ENCODE measurements around the gene CERS1.

CERS1 gene

GRCh38 chr19:18862976-18863842 is 32.7 kb downstream of the CERS1 start:
- H3K4me1 ChIP-seq (ENCODE audit: insufficient read depth, insufficient read length), result peaks cover 16% of the 10 kb centered on the region
- H3K36me3 ChIP-seq (ENCODE audit: insufficient read depth, insufficient read length, low read length), result peaks cover 95% of the 10 kb centered on the region
- no peaks in the 10 kb centered on the region for H3K9me3 ChIP-seq (ENCODE audit: insufficient read depth, low read length)
- no peaks in the 10 kb centered on the region for H3K27me3 ChIP-seq (ENCODE audit: insufficient read depth, insufficient read length)
- no peak overlapping the region for H3K4me3 ChIP-seq (ENCODE audit: insufficient read length, low read depth)
- H3K9ac ChIP-seq (ENCODE audit: insufficient read length, low read depth), result no peak overlapping the region
- no peak for DNase-seq (ENCODE audit: low read depth, low spot score)
- TF ChIP-seq ZNF274 (IDR thresholded peaks at IDR 0.05; ENCODE audit: low read depth, low read length) (no peak), SUZ12 (IDR thresholded peaks at IDR 0.05; ENCODE audit: extremely low read depth, insufficient read depth, insufficient read length) (no peak)

GRCh38 chr19:18861917-18862316 is 34.0 kb downstream of the CERS1 start:
- no peak overlapping the region for H3K4me3 ChIP-seq (ENCODE audit: insufficient read length, low read depth)
- H3K36me3 ChIP-seq (ENCODE audit: insufficient read depth, insufficient read length, low read length), result peaks cover 95% of the 10 kb centered on the region
- no peak for DNase-seq (ENCODE audit: low read depth, low spot score)
- no peaks in the 10 kb centered on the region for H3K27me3 ChIP-seq (ENCODE audit: insufficient read depth, insufficient read length)
- TF ChIP-seq SUZ12 (IDR thresholded peaks at IDR 0.05; ENCODE audit: extremely low read depth, insufficient read depth, insufficient read length), result no peak
- no peak for TF ChIP-seq YY1 (IDR thresholded peaks at IDR 0.05; ENCODE audit: insufficient read depth, insufficient read length)
- no peak for TF ChIP-seq ZNF274 (IDR thresholded peaks at IDR 0.05; ENCODE audit: low read depth, low read length)
- H3K4me1 ChIP-seq (ENCODE audit: insufficient read depth, insufficient read length), result peaks cover 14% of the 10 kb centered on the region
- H3K9ac ChIP-seq (ENCODE audit: insufficient read length, low read depth), result no peak overlapping the region
- H3K9me3 ChIP-seq (ENCODE audit: insufficient read depth, low read length), result no peaks in the 10 kb centered on the region

GRCh38 chr19:18861235-18861634 is 34.7 kb downstream of the CERS1 start:
- no peak for TF ChIP-seq SUZ12 (IDR thresholded peaks at IDR 0.05; ENCODE audit: extremely low read depth, insufficient read depth, insufficient read length)
- Histone ChIP-seq H3K9ac (ENCODE audit: insufficient read length, low read depth) (no peak overlapping the region), H3K9me3 (ENCODE audit: insufficient read depth, low read length) (no peaks in the 10 kb centered on the region), H3K27me3 (ENCODE audit: insufficient read depth, insufficient read length) (no peaks in the 10 kb centered on the region), H3K36me3 (ENCODE audit: insufficient read depth, insufficient read length, low read length) (peaks cover 97% of the 10 kb centered on the region), H3K4me3 (ENCODE audit: insufficient read length, low read depth) (no peak overlapping the region), H3K4me1 (ENCODE audit: insufficient read depth, insufficient read length) (peaks cover 12% of the 10 kb centered on the region)
- DNase-seq (ENCODE audit: low read depth, low spot score), result no peak

- no peak for TF ChIP-seq SUZ12 (IDR thresholded peaks at IDR 0.05; ENCODE audit: extremely low read depth, insufficient read depth, insufficient read length)
- TF ChIP-seq ZNF274 (IDR thresholded peaks at IDR 0.05; ENCODE audit: low read depth, low read length), result no peak
- no peak for TF ChIP-seq YY1 (IDR thresholded peaks at IDR 0.05; ENCODE audit: insufficient read depth, insufficient read length)
- Histone ChIP-seq H3K27me3 (ENCODE audit: insufficient read depth, insufficient read length) (no peaks in the 10 kb centered on the region), H3K4me1 (ENCODE audit: insufficient read depth, insufficient read length) (peaks cover 12% of the 10 kb centered on the region), H3K36me3 (ENCODE audit: insufficient read depth, insufficient read length, low read length) (peaks cover 97% of the 10 kb centered on the region), H3K9ac (ENCODE audit: insufficient read length, low read depth) (no peak overlapping the region), H3K4me3 (ENCODE audit: insufficient read length, low read depth) (no peak overlapping the region), H3K9me3 (ENCODE audit: insufficient read depth, low read length) (no peaks in the 10 kb centered on the region)
- DNase-seq (ENCODE audit: low read depth, low spot score), result no peak
Measured at GRCh38 chr19:18860725-18861124, 35.2 kb downstream of the CERS1 start.

DNA sequence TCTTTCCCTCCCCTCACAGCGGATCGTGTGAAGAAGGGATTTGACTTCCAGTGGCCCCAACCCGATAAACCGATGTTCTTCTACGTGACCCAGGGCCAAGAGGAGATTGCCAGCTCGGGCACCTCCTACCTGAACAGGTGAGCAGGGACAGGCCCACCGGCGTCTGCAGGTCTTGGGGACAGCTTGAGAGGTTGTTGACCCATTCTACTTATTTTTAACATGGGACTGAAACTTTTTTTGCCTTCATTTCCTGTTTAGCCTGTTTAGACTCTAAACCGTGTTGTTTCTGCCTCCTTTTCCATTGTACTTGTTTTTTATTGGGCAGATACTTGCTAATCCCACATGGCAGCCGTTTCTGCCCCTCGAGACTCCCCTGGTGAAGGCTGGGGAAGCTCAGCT is 35.7 kb downstream of the CERS1 start:
- Histone ChIP-seq H3K4me1 (ENCODE audit: insufficient read depth, insufficient read length) (peaks cover 12% of the 10 kb centered on the region), H3K4me3 (ENCODE audit: insufficient read length, low read depth) (no peak overlapping the region), H3K9me3 (ENCODE audit: insufficient read depth, low read length) (no peaks in the 10 kb centered on the region), H3K9ac (ENCODE audit: insufficient read length, low read depth) (no peak overlapping the region), H3K36me3 (ENCODE audit: insufficient read depth, insufficient read length, low read length) (peaks cover 97% of the 10 kb centered on the region), H3K27me3 (ENCODE audit: insufficient read depth, insufficient read length) (no peaks in the 10 kb centered on the region)
- TF ChIP-seq ZNF274 (IDR thresholded peaks at IDR 0.05; ENCODE audit: low read depth, low read length), result no peak
- no peak for TF ChIP-seq YY1 (IDR thresholded peaks at IDR 0.05; ENCODE audit: insufficient read depth, insufficient read length)
- no peak for TF ChIP-seq SUZ12 (IDR thresholded peaks at IDR 0.05; ENCODE audit: extremely low read depth, insufficient read depth, insufficient read length)
- DNase-seq (ENCODE audit: low read depth, low spot score), result no peak

DNA sequence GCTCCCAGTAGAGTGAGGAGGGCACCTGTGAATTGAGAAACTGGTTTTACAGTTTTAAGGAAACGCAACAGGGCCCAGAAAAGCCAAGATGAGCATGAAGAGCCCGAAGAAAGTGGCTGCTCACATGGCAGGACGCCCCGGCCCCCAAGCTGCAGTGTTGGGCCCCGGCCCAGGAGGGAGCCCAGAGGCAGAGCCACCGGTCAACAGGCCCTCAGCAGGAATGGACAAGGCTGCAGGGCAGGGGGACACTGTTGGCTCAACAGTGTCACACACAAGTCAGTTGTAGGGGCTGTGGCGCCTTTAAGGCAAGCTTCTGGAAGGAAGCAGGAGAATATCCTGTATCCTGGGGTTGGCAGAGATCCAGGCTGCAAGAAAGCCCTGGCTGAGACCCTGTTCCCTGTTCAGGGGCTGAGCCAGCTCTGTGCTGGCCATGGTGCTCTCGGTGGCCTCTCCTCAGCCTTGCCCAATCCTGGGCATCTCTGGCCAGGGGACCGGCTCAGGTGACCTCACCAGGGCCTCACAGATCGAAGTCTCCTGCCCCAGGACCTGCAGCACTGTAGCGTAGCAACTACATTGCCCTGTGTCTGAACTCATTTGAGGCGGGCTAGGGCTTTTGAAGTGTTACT is 36.2 kb downstream of the CERS1 start:
- no peak for TF ChIP-seq YY1 (IDR thresholded peaks at IDR 0.05; ENCODE audit: insufficient read depth, insufficient read length)
- no peak for TF ChIP-seq SUZ12 (IDR thresholded peaks at IDR 0.05; ENCODE audit: extremely low read depth, insufficient read depth, insufficient read length)
- no peak for TF ChIP-seq ZNF274 (IDR thresholded peaks at IDR 0.05; ENCODE audit: low read depth, low read length)
- H3K36me3 ChIP-seq (ENCODE audit: insufficient read depth, insufficient read length, low read length), result peaks cover 97% of the 10 kb centered on the region
- no peak overlapping the region for H3K4me3 ChIP-seq (ENCODE audit: insufficient read length, low read depth)
- no peak for DNase-seq (ENCODE audit: low read depth, low spot score)
- peaks cover 12% of the 10 kb centered on the region for H3K4me1 ChIP-seq (ENCODE audit: insufficient read depth, insufficient read length)
- H3K9me3 ChIP-seq (ENCODE audit: insufficient read depth, low read length), result no peaks in the 10 kb centered on the region
- no peak overlapping the region for H3K9ac ChIP-seq (ENCODE audit: insufficient read length, low read depth)
- H3K27me3 ChIP-seq (ENCODE audit: insufficient read depth, insufficient read length), result no peaks in the 10 kb centered on the region

DNA sequence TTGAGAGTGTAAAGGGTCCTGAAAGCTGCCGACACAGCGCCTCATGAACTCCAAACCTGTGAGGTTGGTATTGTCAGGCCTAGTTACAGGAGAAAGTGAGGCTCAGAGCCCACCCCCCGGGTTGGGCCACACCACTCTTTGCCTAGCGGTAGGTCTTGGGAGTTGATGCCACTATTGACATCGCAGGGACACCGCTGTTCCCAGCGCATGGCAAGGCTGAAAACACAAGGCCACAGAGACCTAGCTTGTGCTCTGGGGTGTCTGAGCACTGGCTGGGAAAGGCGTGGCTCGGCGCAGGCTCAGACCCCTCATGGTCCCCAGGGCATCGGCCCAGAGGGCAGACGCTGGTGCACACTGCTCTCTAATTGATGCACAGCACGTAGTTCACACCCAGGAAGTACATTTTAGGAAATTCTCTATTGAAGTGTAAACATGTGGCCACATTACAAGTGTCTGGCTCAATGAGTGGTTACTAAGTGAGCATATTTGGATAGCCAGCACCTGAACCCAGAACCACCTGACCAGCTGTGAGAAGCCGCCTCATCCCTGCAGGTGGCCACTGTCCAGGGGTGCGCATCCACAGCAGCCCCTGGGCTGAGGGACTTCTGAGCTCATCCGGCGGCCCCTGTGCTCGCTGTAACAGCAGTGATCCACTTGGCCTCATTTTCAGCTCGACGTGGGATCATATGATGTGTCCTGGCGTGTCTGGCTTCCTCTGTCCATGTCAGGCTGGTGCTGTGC is 36.9 kb downstream of the CERS1 start:
- Histone ChIP-seq H3K27me3 (ENCODE audit: insufficient read depth, insufficient read length) (no peaks in the 10 kb centered on the region), H3K4me3 (ENCODE audit: insufficient read length, low read depth) (no peak overlapping the region), H3K4me1 (ENCODE audit: insufficient read depth, insufficient read length) (peaks cover 12% of the 10 kb centered on the region), H3K9ac (ENCODE audit: insufficient read length, low read depth) (no peak overlapping the region), H3K9me3 (ENCODE audit: insufficient read depth, low read length) (no peaks in the 10 kb centered on the region), H3K36me3 (ENCODE audit: insufficient read depth, insufficient read length, low read length) (peaks cover 100% of the 10 kb centered on the region)
- DNase-seq (ENCODE audit: low read depth, low spot score), result no peak
- TF ChIP-seq ZNF274 (IDR thresholded peaks at IDR 0.05; ENCODE audit: low read depth, low read length), result no peak
- no peak for TF ChIP-seq YY1 (IDR thresholded peaks at IDR 0.05; ENCODE audit: insufficient read depth, insufficient read length)
- TF ChIP-seq SUZ12 (IDR thresholded peaks at IDR 0.05; ENCODE audit: extremely low read depth, insufficient read depth, insufficient read length), result no peak

All from NT2/D1 (cell line).